Activated naive CD4-positive, alpha-beta T cell treated with anti-CD3 and anti-CD28 coated beads, Interleukin-2, amount 10 ng/mL, durations not matched to agents 7 days and 5 days (primary cell): ENCODE data around the gene FDPS.
A peak's percentile ranks its signal among the peaks of the same experiment; 100 is the strongest.

ENCODE experiments used
- CTCF ChIA-PET: fragments of 350-600 bp; sonication (Branson Sonifier 250); formaldehyde crosslinking; loops from one replicate; lab custom pipeline; 2021; ENCODE audit warnings: antibody characterized with exemption; lab: Charles Lee
- DNase-seq: peaks from one replicate; pipeline ENCODE4 v3.0.0-alpha.2; 2020
- H3K27ac Mint-ChIP-seq: one replicate; pipeline ENCODE4 v1.8.0; 2021; ENCODE audit warnings: mild to moderate bottlenecking, moderate library complexity, mixed read lengths
- H3K27me3 Mint-ChIP-seq: one replicate; pipeline ENCODE4 v1.8.0; 2021; ENCODE audit warnings: mild to moderate bottlenecking, mixed read lengths
- H3K36me3 Mint-ChIP-seq: one replicate; pipeline ENCODE4 v1.8.0; 2021; ENCODE audit warnings: mixed read lengths
- H3K4me1 Mint-ChIP-seq: one replicate; pipeline ENCODE4 v1.8.0; 2021; ENCODE audit warnings: mixed read lengths
- H3K4me3 Mint-ChIP-seq: one replicate; pipeline ENCODE4 v1.8.0; 2021; ENCODE audit warnings: mild to moderate bottlenecking, moderate library complexity, mixed read lengths
- H3K9me3 Mint-ChIP-seq: one replicate; pipeline ENCODE4 v1.8.0; 2021; ENCODE audit warnings: mixed read lengths

The FDPS gene

DNA sequence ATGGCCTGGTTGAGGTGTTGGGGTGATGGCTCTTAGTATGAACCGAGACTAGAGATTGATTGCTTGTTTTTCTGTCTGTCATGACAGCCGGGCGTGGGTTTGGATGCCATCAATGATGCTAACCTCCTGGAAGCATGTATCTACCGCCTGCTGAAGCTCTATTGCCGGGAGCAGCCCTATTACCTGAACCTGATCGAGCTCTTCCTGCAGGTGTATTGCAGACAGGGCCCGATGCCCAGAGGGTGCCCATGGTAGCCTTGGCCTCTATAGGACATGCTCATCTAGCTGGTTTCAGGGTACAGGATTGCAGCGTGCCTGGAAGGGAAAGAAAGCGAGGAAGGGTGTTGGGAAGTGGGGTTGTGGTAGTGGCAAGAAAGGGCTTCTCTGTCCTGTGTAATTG, 9.4 kb downstream of the FDPS start:
- Mint-ChIP-seq H3K36me3 (peaks cover 43% of the 10 kb centered on the region), H3K27ac (no peak overlapping the region)
- no peak for DNase-seq

GRCh38 chr1:155319536-155319935, 10.9 kb downstream of the FDPS start:
- H3K4me1 Mint-ChIP-seq: peaks cover 41% of the 10 kb centered on the region
- H3K27ac Mint-ChIP-seq: peak overlapping the region; percentile 8
- no peaks in the 10 kb centered on the region for H3K27me3 Mint-ChIP-seq
- H3K36me3 Mint-ChIP-seq: peaks cover 37% of the 10 kb centered on the region
- DNase-seq: no peak
- H3K9me3 Mint-ChIP-seq: no peaks in the 10 kb centered on the region
- H3K4me3 Mint-ChIP-seq: no peak overlapping the region
- CTCF ChIA-PET: interaction anchor here (0.6 to 9.5 kb wide), 3 partner anchors 11 to 69 kb away, joined by 4 to 138 read pairs (median 5); partner anchors contain the start of gene FDPS

More for the DNA sequence above, 9.4 kb downstream of the FDPS start:
- Mint-ChIP-seq H3K4me3 (no peak overlapping the region), H3K27me3 (no peaks in the 10 kb centered on the region), H3K4me1 (peaks cover 45% of the 10 kb centered on the region), H3K9me3 (no peaks in the 10 kb centered on the region)
- CTCF ChIA-PET: interaction anchor here (2.0 kb wide), 1 partner anchor 67 kb away, joined by 13 read pairs; no protein-coding TSS in a partner anchor

DNA sequence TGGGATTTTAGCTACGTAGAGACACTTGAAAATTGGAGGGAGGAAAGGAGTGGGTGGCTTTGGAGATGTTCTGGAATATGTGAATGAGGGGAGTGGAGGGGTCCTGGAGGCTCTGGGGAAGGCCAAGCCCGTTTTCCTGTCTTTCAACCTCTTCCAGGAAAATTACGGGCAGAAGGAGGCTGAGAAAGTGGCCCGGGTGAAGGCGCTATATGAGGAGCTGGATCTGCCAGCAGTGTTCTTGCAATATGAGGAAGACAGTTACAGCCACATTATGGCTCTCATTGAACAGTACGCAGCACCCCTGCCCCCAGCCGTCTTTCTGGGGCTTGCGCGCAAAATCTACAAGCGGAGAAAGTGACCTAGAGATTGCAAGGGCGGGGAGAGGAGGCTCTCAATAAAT, 11.6 kb downstream of the FDPS start:
- peaks cover 33% of the 10 kb centered on the region for H3K36me3 Mint-ChIP-seq
- DNase-seq: no peak
- peak overlapping the region; percentile 71 for H3K27ac Mint-ChIP-seq
- CTCF ChIA-PET: interaction anchor here (1.0 to 9.5 kb wide), 4 partner anchors 12 to 70 kb away, joined by 3 to 138 read pairs (median 4); partner anchors contain the start of genes CLK2 and FDPS
- H3K4me1 Mint-ChIP-seq: peaks cover 46% of the 10 kb centered on the region
- H3K27me3 Mint-ChIP-seq: no peaks in the 10 kb centered on the region
- no peaks in the 10 kb centered on the region for H3K9me3 Mint-ChIP-seq
- peak overlapping the region; percentile 63 for H3K4me3 Mint-ChIP-seq

DNA sequence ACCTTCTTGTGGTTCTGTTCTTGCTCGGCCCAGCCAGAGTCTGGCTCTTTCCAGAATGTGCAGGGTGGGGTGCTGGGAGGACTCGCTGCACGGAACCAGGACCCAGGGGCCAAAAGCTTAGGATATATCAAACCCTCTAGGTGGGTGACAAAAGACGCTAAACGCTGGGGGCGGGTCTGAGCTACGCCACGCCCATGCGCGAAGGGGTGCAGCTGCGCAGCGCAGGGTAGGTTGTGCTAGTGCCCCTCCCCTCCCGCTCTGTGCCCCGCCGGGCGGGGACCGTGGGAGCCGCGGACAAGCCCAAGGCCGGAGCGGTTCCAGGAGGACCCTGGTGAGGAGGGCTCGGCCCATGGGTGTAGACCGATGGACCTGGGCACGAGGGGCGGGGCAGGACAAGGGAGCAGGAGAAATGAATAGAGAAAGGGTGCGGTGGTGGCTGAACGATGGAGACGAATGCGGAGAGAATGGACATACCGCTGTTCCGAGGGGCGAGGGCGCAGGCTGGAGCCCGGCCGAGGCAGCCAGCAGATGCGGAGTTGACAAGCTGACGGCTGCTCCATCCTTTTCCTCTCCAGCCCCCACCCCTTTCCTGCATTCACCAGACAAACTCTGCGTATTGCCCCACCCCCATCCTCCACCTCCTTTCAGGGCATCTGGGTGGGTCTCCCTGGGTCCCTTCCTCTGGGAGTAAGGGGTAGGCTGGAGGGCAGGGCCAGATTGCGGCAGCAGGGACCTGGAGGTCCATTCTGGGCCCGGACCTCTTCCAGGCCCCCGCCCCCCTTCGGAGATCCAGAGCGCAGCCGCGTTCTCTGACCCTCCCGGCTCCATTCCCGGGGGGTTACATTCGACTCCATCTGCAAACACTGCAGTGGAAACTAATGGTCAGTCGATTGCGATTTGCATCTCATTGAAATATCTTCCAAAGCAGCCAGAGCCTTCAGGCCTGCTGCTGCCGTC, 12.3 kb downstream of the FDPS start, which contains the start of gene RUSC1:
RUSC1 (plus strand) TSS at position 234 of the 957 bp plus-strand sequence. CDS start 880 bp downstream, outside the sequence.
- H3K36me3 Mint-ChIP-seq: peaks cover 33% of the 10 kb centered on the region
- no peaks in the 10 kb centered on the region for H3K27me3 Mint-ChIP-seq
- DNase-seq: peak; percentile 89
- peaks cover 51% of the 10 kb centered on the region for H3K4me1 Mint-ChIP-seq
- no peaks in the 10 kb centered on the region for H3K9me3 Mint-ChIP-seq
- CTCF ChIA-PET: interaction anchor here (1.0 to 9.5 kb wide), 8 partner anchors 8 to 71 kb away, joined by 3 to 138 read pairs (median 4); partner anchors contain the start of genes CLK2, FDPS and SCAMP3
- peak within 1 kb of the TSS; percentile 71 for H3K27ac Mint-ChIP-seq
- H3K4me3 Mint-ChIP-seq: peak within 1 kb of the TSS; percentile 64

DNA sequence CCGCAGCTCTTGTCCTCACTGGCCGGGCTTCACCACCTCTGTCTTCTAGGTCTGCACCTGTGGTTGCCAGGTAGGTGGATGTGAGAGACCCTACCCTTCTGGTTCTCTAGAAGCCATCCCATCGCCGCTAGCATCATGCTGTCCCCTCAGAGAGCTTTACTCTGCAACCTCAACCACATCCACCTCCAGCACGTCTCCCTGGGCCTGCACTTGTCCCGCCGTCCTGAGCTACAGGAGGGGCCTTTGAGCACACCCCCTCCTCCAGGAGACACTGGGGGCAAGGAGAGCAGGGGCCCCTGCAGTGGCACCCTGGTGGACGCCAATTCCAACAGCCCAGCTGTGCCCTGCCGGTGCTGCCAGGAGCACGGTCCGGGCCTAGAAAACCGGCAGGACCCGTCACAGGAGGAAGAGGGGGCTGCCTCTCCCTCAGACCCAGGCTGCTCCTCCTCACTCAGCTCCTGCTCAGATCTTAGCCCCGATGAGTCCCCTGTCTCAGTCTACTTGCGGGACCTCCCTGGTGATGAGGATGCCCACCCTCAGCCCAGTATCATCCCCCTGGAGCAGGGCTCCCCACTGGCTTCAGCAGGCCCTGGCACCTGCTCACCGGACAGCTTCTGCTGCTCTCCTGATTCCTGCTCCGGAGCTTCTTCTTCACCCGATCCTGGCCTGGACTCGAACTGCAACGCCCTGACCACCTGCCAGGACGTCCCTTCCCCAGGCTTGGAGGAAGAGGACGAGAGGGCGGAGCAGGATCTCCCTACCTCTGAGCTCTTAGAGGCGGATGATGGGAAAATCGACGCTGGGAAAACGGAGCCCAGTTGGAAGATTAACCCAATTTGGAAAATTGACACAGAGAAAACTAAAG, 13.2 kb downstream of the FDPS start:
- Mint-ChIP-seq H3K27me3 (no peaks in the 10 kb centered on the region), H3K4me3 (peak overlapping the region; percentile 64), H3K27ac (no peak overlapping the region), H3K4me1 (peaks cover 56% of the 10 kb centered on the region), H3K36me3 (peaks cover 32% of the 10 kb centered on the region), H3K9me3 (no peaks in the 10 kb centered on the region)
- no peak for DNase-seq
- CTCF ChIA-PET: interaction anchor here (0.8 to 9.5 kb wide), 9 partner anchors 9 to 264 kb away, joined by 3 to 138 read pairs (median 3); partner anchors contain the start of genes FDPS and SCAMP3

GRCh38 chr1:155322571-155322952, 13.9 kb downstream of the FDPS start:
- Mint-ChIP-seq H3K9me3 (no peaks in the 10 kb centered on the region), H3K4me3 (peak overlapping the region; percentile 64), H3K27me3 (no peaks in the 10 kb centered on the region), H3K27ac (no peak overlapping the region), H3K36me3 (peaks cover 29% of the 10 kb centered on the region), H3K4me1 (peaks cover 59% of the 10 kb centered on the region)
- CTCF ChIA-PET: interaction anchor here (0.8 to 9.5 kb wide), 10 partner anchors 10 to 263 kb away, joined by 3 to 138 read pairs (median 4); partner anchors contain the start of genes FDPS and SCAMP3
- peak; percentile 50 for DNase-seq

DNA sequence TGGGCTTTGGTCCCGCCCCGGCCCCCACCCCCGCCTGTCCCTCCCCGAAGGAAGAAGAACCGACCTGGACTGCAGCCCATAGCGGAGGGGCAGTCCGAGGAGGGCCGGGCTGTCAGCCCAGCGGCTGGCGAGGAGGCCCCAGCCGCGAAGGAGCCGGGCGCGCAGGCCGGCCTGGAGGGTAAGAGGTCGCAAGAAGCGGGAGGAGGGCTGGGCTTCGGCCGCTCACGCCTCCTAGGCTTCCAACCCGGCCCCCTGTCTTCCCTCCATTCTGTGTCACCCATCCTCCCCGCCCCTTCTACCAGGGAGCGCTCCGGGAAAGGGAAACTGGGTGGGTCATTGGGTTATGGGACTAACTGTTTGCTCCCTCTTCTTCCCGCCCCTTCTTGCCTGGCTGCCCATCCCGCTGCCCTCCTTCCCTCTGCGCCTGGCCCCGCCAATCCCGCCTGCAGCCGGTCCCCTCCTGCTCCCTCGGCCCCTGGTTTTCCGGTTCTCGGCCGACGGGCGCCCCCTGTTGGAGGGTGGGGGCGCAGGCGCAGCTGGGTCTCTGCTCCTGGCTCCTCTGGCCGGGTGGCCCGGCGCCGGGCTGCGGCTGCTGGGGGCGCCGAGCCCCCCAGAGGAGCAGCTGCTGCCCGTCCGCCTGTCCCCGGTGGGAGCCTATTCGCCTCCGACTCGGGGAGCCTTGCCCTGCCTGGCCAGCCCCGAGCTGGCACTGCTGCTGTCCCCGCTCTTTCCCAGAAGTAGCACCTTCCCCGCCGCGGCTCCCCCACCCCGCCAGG, 14.5 kb downstream of the FDPS start:
- H3K4me3 Mint-ChIP-seq: peak overlapping the region; percentile 87
- peaks cover 24% of the 10 kb centered on the region for H3K36me3 Mint-ChIP-seq
- DNase-seq: peak; percentile 89
- no peaks in the 10 kb centered on the region for H3K9me3 Mint-ChIP-seq
- H3K27me3 Mint-ChIP-seq: no peaks in the 10 kb centered on the region
- peak overlapping the region; percentile 79 for H3K27ac Mint-ChIP-seq
- CTCF ChIA-PET: interaction anchor here (0.8 to 9.5 kb wide), 15 partner anchors 12 to 262 kb away, joined by 3 to 138 read pairs (median 4); partner anchors contain the start of genes CLK2, FDPS and KRTCAP2
- H3K4me1 Mint-ChIP-seq: peaks cover 60% of the 10 kb centered on the region

DNA sequence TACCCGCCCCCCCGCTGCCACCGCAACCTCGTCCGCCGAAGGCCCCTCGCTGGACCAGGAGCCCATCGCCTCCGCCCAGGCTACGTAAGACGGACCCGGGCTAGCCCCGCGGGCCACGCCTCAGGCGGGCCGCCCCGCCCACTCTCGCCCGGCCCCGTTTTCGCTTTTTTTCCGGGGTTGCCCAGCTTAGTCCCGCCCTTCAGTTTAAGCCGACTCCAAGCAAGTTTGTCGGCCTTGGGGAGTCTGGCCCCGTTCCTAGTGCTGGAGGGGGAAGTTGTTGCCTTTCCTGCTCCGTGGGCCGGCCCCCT, 15.0 kb downstream of the FDPS start:
- Mint-ChIP-seq H3K4me1 (peaks cover 60% of the 10 kb centered on the region), H3K36me3 (peaks cover 20% of the 10 kb centered on the region), H3K27ac (peak overlapping the region; percentile 79), H3K9me3 (no peaks in the 10 kb centered on the region), H3K4me3 (peak overlapping the region; percentile 87), H3K27me3 (no peaks in the 10 kb centered on the region)
- CTCF ChIA-PET: interaction anchor here (0.6 to 9.5 kb wide), 13 partner anchors 11 to 152 kb away, joined by 3 to 138 read pairs (median 4); partner anchors contain the start of genes CLK2 and KRTCAP2
- peak; percentile 90 for DNase-seq

GRCh38 chr1:155324037-155324716, 15.5 kb downstream of the FDPS start:
- CTCF ChIA-PET: interaction anchor here (0.6 to 9.5 kb wide), 10 partner anchors 15 to 151 kb away, joined by 3 to 138 read pairs (median 4); partner anchors contain the start of genes CLK2 and KRTCAP2
- Mint-ChIP-seq H3K9me3 (no peaks in the 10 kb centered on the region), H3K4me1 (peaks cover 57% of the 10 kb centered on the region), H3K27me3 (no peaks in the 10 kb centered on the region), H3K36me3 (peaks cover 15% of the 10 kb centered on the region), H3K27ac (peak overlapping the region; percentile 79), H3K4me3 (peak overlapping the region; percentile 87)
- peak; percentile 95 for DNase-seq

DNA sequence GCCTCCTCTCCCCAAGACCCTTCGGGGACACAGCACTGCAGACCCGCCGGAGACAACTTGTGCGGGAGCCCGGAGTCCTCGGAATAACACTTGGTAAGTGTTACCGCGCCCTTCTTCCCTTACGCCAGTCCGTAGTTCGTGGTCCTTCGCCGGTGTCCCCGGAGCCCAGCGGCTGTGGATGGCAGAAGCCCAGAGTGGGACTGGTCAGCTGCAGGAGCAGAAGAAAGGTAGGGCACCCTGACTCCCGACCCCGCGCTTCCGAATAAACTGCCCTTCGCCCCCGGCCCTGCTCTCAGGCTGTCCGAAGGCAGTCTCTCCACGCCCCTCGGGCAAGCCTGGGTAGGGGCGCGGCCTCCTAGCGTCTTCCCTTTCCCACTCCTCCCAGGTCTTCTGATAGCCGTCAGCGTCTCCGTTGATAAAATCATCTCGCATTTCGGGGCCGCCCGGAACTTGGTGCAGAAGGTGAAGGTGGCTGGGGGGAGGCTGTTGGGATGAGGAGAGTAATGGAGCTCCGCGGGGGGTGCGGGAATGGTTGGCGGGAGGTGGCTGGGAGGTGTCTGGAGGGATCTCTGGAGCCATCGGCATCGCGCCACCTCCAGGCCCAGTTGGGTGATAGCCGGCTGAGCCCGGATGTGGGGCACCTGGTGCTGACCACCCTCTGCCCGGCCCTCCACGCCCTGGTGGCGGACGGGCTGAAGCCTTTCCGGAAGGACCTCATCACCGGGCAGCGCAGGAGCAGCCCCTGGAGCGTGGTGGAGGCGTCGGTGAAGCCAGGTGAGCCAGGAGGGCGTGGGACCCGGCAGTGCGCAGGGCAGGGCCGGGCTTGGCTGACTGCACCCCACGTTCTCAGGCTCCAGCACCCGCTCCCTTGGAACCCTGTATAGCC, 16.3 kb downstream of the FDPS start:
- Mint-ChIP-seq H3K36me3 (peaks cover 11% of the 10 kb centered on the region), H3K27ac (peak overlapping the region; percentile 49), H3K9me3 (no peaks in the 10 kb centered on the region), H3K4me3 (peak overlapping the region; percentile 87), H3K4me1 (peaks cover 49% of the 10 kb centered on the region), H3K27me3 (no peaks in the 10 kb centered on the region)
- CTCF ChIA-PET: interaction anchor here (1.6 to 9.5 kb wide), 3 partner anchors 58 to 80 kb away, joined by 5 to 138 read pairs (median 6); no protein-coding TSS in a partner anchor
- DNase-seq: peak; percentile 50

GRCh38 chr1:155325603-155325893, 16.9 kb downstream of the FDPS start:
- peaks cover 11% of the 10 kb centered on the region for H3K36me3 Mint-ChIP-seq
- H3K9me3 Mint-ChIP-seq: no peaks in the 10 kb centered on the region
- H3K27me3 Mint-ChIP-seq: no peaks in the 10 kb centered on the region
- no peak for DNase-seq
- peak overlapping the region; percentile 87 for H3K4me3 Mint-ChIP-seq
- H3K4me1 Mint-ChIP-seq: peaks cover 43% of the 10 kb centered on the region
- no peak overlapping the region for H3K27ac Mint-ChIP-seq
- CTCF ChIA-PET: interaction anchor here (9.5 kb wide), 1 partner anchor 75 kb away, joined by 138 read pairs; no protein-coding TSS in a partner anchor
